HepG2 (cell line): Measurements from ENCODE around the gene SMO.

Experiments
- KLF9 ChIP-seq: IDR thresholded peaks from 2 replicates; pipeline ENCODE4 v1.6.1; 2016; ENCODE audit warnings: low read depth
- TCF12 ChIP-seq, 2 experiments: fragments of 450-650 bp in 1 of 2; sonication (generic) in 1 of 2; formaldehyde crosslinking in 1 of 2; IDR thresholded peaks; 2 replicates each; pipeline versions ENCODE4 v1.6.1 to v1.8.0; 2017 to 2022; ENCODE audit warnings: antibody characterized with exemption in 1 of 2, mild to moderate bottlenecking in 1 of 2, missing genetic modification reagents in 1 of 2, moderate library complexity in 1 of 2
- TGIF2 ChIP-seq: IDR thresholded peaks from 2 replicates; pipeline ENCODE4 v1.6.1; 2016; ENCODE audit warnings: control low read depth, missing compliant biosample characterization
- ZNF138 ChIP-seq: sonication (generic); formaldehyde crosslinking; IDR thresholded peaks from 2 replicates; pipeline ENCODE4 v1.5.0; 2020; ENCODE audit warnings: mild to moderate bottlenecking, low read depth, missing genetic modification reagents
- ZNF230 ChIP-seq: sonication (generic); formaldehyde crosslinking; IDR thresholded peaks from 2 replicates; pipeline ENCODE4 v1.4.0; 2020; ENCODE audit warnings: mild to moderate bottlenecking, missing genetic modification reagents

DNA sequence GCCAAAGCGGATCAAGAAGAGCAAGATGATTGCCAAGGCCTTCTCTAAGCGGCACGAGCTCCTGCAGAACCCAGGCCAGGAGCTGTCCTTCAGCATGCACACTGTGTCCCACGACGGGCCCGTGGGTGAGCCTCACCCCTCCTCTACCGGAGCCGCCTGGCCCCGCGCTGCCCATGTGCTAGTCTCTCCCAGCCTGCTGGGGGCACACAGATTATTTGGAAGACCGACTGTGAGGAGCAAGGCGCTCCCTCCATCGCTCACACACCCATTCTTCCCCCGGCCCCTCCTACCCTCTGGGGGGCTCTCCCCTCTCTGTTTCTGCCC lies 22.5 kb downstream of the SMO start:
- TF ChIP-seq ZNF138 (no peak), TGIF2 (no peak), ZNF230 (CRISPR knock-in tag) (no peak), KLF9 (CRISPR knock-in tag) (no peak), TCF12 (IDR thresholded peaks at IDR 0.05) (no peak), TCF12 (CRISPR knock-in tag; IDR thresholded peaks at IDR 0.05) (no peak)
